SK-N-SH (cell line): ENCODE data around the gene ZNF17. TPM values are rescaled to one million over a fixed set of nuclear protein-coding genes. Genes with fewer than 3 reads are reported as not detected.

Source experiments
- CTCF ChIA-PET: fragments of 300-600, 350-600 bp; formaldehyde crosslinking; extraction: SDS; loops from one replicate; lab custom pipeline; 2021; lab: Yijun Ruan, JAX
- POLR2A ChIA-PET: fragments of 350-600 bp; sonication (Branson Sonifier 250); formaldehyde crosslinking; extraction: SDS; loops from one replicate; lab custom pipeline; 2020; ENCODE audit warnings: antibody characterized with exemption, inconsistent platforms; lab: Yijun Ruan, JAX
- DNase-seq: peaks from one replicate; pipeline ENCODE4 v3.0.0; 2012
- H2AFZ ChIP-seq: fragments of 200-600 bp; sonication (generic); 2 replicates; pipeline ENCODE4 v1.8.1; 2016; ENCODE audit warnings: antibody characterized with exemption, mild to moderate bottlenecking, low read depth
- H3F3A ChIP-seq: fragments of 200-600 bp; sonication (generic); replicated peaks from 2 replicates; pipeline ENCODE3; 2016; ENCODE audit warnings: antibody characterized with exemption, mild to moderate bottlenecking; ENCODE audit not compliant: insufficient read depth
- H3K27ac ChIP-seq, 2 experiments: fragments of 200-500 bp in 1 of 2; fragments of 200-600 bp in 1 of 2; sonication (Bioruptor generic) in 1 of 2; sonication (generic), shearing (Covaris generic) in 1 of 2; 2 replicates each; pipeline versions ENCODE4 v1.5.1 to v1.6.1; 2014 to 2016; ENCODE audit warnings: low read depth in 2 of 2, inconsistent platforms in 1 of 2, low read length in 1 of 2, mild to moderate bottlenecking in 1 of 2, mixed read lengths in 1 of 2
- H3K27me3 ChIP-seq: fragments of 200-600 bp; sonication (generic), shearing (Covaris generic); 2 replicates; pipeline ENCODE4 v1.6.1; 2016; ENCODE audit warnings: mixed run types; ENCODE audit not compliant: insufficient read depth
- H3K36me3 ChIP-seq, 2 experiments: fragments of 200-500 bp in 1 of 2; fragments of 200-600 bp in 1 of 2; sonication (Bioruptor generic) in 1 of 2; sonication (generic) in 1 of 2; replicated peaks in 1 of 2; 2 replicates each; pipeline versions ENCODE3 to v1.5.1; 2014 to 2016; ENCODE audit warnings: low read length in 1 of 2, mild to moderate bottlenecking in 1 of 2; ENCODE audit not compliant: insufficient read depth in 2 of 2, control insufficient read depth in 1 of 2
- H3K4me1 ChIP-seq, 2 experiments: fragments of 200-500 bp in 1 of 2; fragments of 200-600 bp in 1 of 2; sonication (Bioruptor generic) in 1 of 2; sonication (generic), shearing (Covaris generic) in 1 of 2; 2 replicates each; pipeline versions ENCODE4 v1.5.1 to v1.6.1; 2014 to 2016; ENCODE audit warnings: low read depth in 1 of 2, low read length in 1 of 2, mixed run types in 1 of 2; ENCODE audit not compliant: insufficient read depth in 2 of 2, control insufficient read depth in 1 of 2
- H3K4me2 ChIP-seq: fragments of 200-600 bp; sonication (generic), shearing (Covaris generic); 2 replicates; pipeline ENCODE4 v1.6.1; 2017; ENCODE audit warnings: mixed run types
- H3K4me3 ChIP-seq, 2 experiments: fragments of 200-500 bp in 1 of 2; fragments of 200-600 bp in 1 of 2; sonication (Bioruptor generic) in 1 of 2; sonication (generic), shearing (Covaris generic) in 1 of 2; 2 replicates each; pipeline versions ENCODE4 v1.5.1 to v1.8.1; 2014 to 2016; ENCODE audit warnings: low read depth in 2 of 2, inconsistent platforms in 1 of 2, low read length in 1 of 2, mild to moderate bottlenecking in 1 of 2, mixed read lengths in 1 of 2, moderate library complexity in 1 of 2
- H3K79me2 ChIP-seq: fragments of 200-600 bp; sonication (generic); 2 replicates; pipeline ENCODE4 v1.8.1; 2017; ENCODE audit warnings: mild to moderate bottlenecking; ENCODE audit not compliant: insufficient read depth
- H3K9ac ChIP-seq: fragments of 200-600 bp; sonication (generic); 2 replicates; pipeline ENCODE4 v1.6.1; 2017; ENCODE audit warnings: mixed run types
- H3K9me2 ChIP-seq: fragments of 200-600 bp; sonication (generic); 2 replicates; pipeline ENCODE4 v1.6.1; 2017; ENCODE audit warnings: mixed run types
- H3K9me3 ChIP-seq: fragments of 200-600 bp; sonication (generic); 2 replicates; pipeline ENCODE4 v1.6.1; 2017; ENCODE audit warnings: mixed run types, mild to moderate bottlenecking, moderate library complexity
- H4K20me1 ChIP-seq: fragments of 200-600 bp; sonication (generic); 2 replicates; pipeline ENCODE4 v1.6.1; 2017; ENCODE audit warnings: mild to moderate bottlenecking, mixed run types; ENCODE audit not compliant: insufficient read depth
- CHD2 ChIP-seq: fragments of 150-350 bp; IDR thresholded peaks from 2 replicates; pipeline ENCODE4 v1.6.1; 2018; ENCODE audit warnings: low read length; ENCODE audit not compliant: partially characterized antibody
- ELF1 ChIP-seq: IDR thresholded peaks from 2 replicates; pipeline ENCODE4 v1.4.0; 2012
- EP300 ChIP-seq, 2 experiments: IDR thresholded peaks; 2 replicates each; pipeline versions ENCODE4 v1.4.0 to v1.6.1; 2012; ENCODE audit warnings: borderline replicate concordance in 1 of 2, low read depth in 1 of 2, low read length in 1 of 2
- EZH2phosphoT487 ChIP-seq: fragments of 200-600 bp; sonication (generic); IDR thresholded peaks from 2 replicates; pipeline ENCODE4 v1.6.1; 2017; ENCODE audit warnings: low read depth, mixed run types, mild to moderate bottlenecking, antibody characterized with exemption, moderate library complexity, borderline replicate concordance
- FOSL2 ChIP-seq: IDR thresholded peaks from 2 replicates; pipeline ENCODE4 v1.4.0; 2012; ENCODE audit warnings: low read depth, mild to moderate bottlenecking, moderate library complexity, borderline replicate concordance
- FOXM1 ChIP-seq: IDR thresholded peaks from 2 replicates; pipeline ENCODE4 v1.4.0; 2012; ENCODE audit warnings: low read depth, mild to moderate bottlenecking
- GABPA ChIP-seq: IDR thresholded peaks from 2 replicates; pipeline ENCODE4 v1.4.0; 2012; ENCODE audit warnings: low read depth, mild to moderate bottlenecking
- GATA2 ChIP-seq: sonication (generic); formaldehyde crosslinking; IDR thresholded peaks from 2 replicates; pipeline ENCODE4 v1.5.0; 2020; ENCODE audit warnings: mild to moderate bottlenecking, missing genetic modification reagents
- JUND ChIP-seq: IDR thresholded peaks from 2 replicates; pipeline ENCODE4 v1.4.0; 2012
- MAX ChIP-seq: IDR thresholded peaks from 2 replicates; pipeline ENCODE4 v1.4.0; 2012; ENCODE audit warnings: low read depth
- MEF2A ChIP-seq: IDR thresholded peaks from 2 replicates; pipeline ENCODE4 v1.4.0; 2012; ENCODE audit warnings: low read depth, borderline replicate concordance
- MXI1 ChIP-seq: IDR thresholded peaks from 2 replicates; pipeline ENCODE4 v1.6.1; 2012; ENCODE audit warnings: mild to moderate bottlenecking, low read depth, low read length, improper control_type of control experiment
- NFIC ChIP-seq: IDR thresholded peaks from 2 replicates; pipeline ENCODE4 v1.4.0; 2012; ENCODE audit warnings: borderline replicate concordance
- NRF1 ChIP-seq: IDR thresholded peaks from 2 replicates; pipeline ENCODE4 v1.6.1; 2012; ENCODE audit warnings: low read depth, mild to moderate bottlenecking, low read length
- POLR2AphosphoS5 ChIP-seq: IDR thresholded peaks from 2 replicates; pipeline ENCODE4 v1.6.1; 2012; ENCODE audit warnings: low read depth, low read length
- RAD21 ChIP-seq: IDR thresholded peaks from 2 replicates; pipeline ENCODE4 v1.6.1; 2012; ENCODE audit warnings: mild to moderate bottlenecking, low read length
- RCOR1 ChIP-seq: fragments of 150-350 bp; IDR thresholded peaks from 2 replicates; pipeline ENCODE4 v1.6.1; 2017; ENCODE audit warnings: antibody characterized with exemption, low read length
- RFX5 ChIP-seq: IDR thresholded peaks from 2 replicates; pipeline ENCODE4 v1.6.1; 2012; ENCODE audit warnings: mild to moderate bottlenecking, improper control_type of control experiment, low read length
- SMC3 ChIP-seq: IDR thresholded peaks from 2 replicates; pipeline ENCODE4 v1.6.1; 2012; ENCODE audit warnings: low read depth, low read length, improper control_type of control experiment
- TAF1 ChIP-seq: IDR thresholded peaks from 2 replicates; pipeline ENCODE4 v1.6.1; 2012; ENCODE audit warnings: low read depth, mild to moderate bottlenecking, low read length, moderate library complexity, borderline replicate concordance
- TEAD4 ChIP-seq: IDR thresholded peaks from 2 replicates; pipeline ENCODE4 v1.4.0; 2012; ENCODE audit warnings: mild to moderate bottlenecking, borderline replicate concordance; ENCODE audit not compliant: insufficient read depth
- USF2 ChIP-seq: fragments of 150-350 bp; IDR thresholded peaks from 2 replicates; pipeline ENCODE4 v1.6.1; 2017; ENCODE audit warnings: antibody characterized with exemption, low read length, low read depth, borderline replicate concordance
- YY1 ChIP-seq: IDR thresholded peaks from 2 replicates; pipeline ENCODE4 v1.4.0; 2012; ENCODE audit warnings: low read depth, mild to moderate bottlenecking
- ZBTB33 ChIP-seq: IDR thresholded peaks from 2 replicates; pipeline ENCODE4 v1.4.0; 2012; ENCODE audit warnings: low read depth, borderline replicate concordance
- WGBS: methylation state at CpG from one replicate; pipeline ENCODE4 v1.1.6; 2017; ENCODE audit warnings: low lambda C conversion rate; 5-methylcytosine and 5-hydroxymethylcytosine counted together
- polyA plus RNA-seq, 3 experiments: library from polyadenylated mRNA; depleted of rRNA; stranded (reverse); fragments of >200 nt; gene quantifications; 2 replicates each; pipeline ENCODE4 v1.2.3, GENCODE V29; 2012
- TF ChIP-seq, protein P1 (sequence below): IDR thresholded peaks from 2 replicates; pipeline ENCODE4; 2012
- TF ChIP-seq, protein P2 (sequence below): fragments of 150-350 bp; IDR thresholded peaks from 2 replicates; pipeline ENCODE4 v1.6.1; 2016; ENCODE audit warnings: mild to moderate bottlenecking, low read depth, low read length
- TF ChIP-seq, protein P3 (sequence below): IDR thresholded peaks from 2 replicates; pipeline ENCODE4 v1.4.0; 2012; ENCODE audit warnings: low read depth, borderline replicate concordance

ZNF17 gene
- polyA plus RNA-seq, 1 of the 3 experiments (the other 2 are of a cell fraction), result 3.9 TPM

DNA sequence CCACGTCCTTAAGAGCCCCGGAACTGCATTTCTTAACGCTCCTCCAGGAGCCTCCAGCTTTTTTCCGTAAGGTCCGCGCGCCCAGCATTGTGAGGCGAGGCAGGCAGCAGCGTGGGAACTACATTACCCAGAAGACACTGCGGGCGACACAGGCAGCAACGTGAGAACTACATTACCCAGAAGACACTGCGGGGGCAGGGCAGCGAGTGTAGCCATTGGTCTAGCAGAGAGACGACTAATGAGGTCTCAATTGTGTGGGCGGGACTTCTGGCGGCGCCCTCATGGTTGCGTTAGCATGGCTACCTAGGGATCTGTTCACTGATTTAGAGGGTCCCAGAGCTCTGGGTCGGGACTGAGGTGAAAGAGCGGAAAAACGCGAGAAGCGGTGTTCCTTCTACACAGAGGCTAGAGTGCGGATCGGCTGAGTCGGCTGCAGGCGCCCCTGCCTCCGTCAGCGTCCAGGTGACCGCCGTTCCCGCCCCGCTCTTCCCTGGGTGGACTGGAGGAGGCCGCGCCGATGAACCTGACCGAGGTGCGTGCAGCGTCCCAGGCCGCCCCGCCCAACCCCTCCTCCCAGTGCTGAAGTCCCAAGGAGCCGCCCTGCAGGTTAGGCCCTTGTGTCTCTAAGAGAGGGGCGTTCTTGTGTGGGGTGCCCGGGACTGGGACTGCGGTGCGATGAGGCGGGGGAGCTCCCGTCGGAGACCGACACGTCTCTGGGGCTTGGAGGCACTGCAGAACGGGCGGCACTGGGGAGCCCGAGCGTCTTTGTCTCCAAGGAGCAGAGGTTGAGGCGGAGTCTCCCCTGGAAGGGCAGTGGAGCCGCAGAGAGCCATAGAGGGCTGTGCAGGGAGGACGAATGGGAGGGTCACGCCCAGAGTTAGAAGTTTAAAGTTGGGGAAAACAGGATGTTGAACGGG is 24.4 kb downstream of the ZNF17 start, which contains the start of gene ZNF749:
Gene ZNF749 (plus strand): TSS at position 264 of the 917 bp plus-strand sequence. CDS start 254 bp downstream, at position 518.
- ChIA-PET POLR2A (interaction anchor here (0.6 to 1.1 kb wide), 4 partner anchors 9 to 490 kb away, joined by 3 to 4 read pairs (median 4); partner anchors contain the start of genes TRAPPC2B, ZNF304 and ZNF547), CTCF (interaction anchor here (0.5 to 1.6 kb wide), 4 partner anchors 28 to 879 kb away, joined by 3 to 4 read pairs (median 3); no protein-coding TSS in a partner anchor)
- under 1% methylated on average over 51 of the region's 61 CpGs for WGBS
- no peak for TF ChIP-seq MEF2A
- peak; percentile 56; the same call in 1 of the 2 replicates for TF ChIP-seq TAF1
- TF ChIP-seq RAD21, result no peak
- TF ChIP-seq RFX5, result 0 out of 2 replicates have a peak, but pooled peaks have one; percentile 9
- no peak for TF ChIP-seq ZBTB33
- TF ChIP-seq YY1, result peak; percentile 71; the same call in 1 of the 2 replicates
- no peak for TF ChIP-seq EZH2phosphoT487
- TF ChIP-seq TEAD4, result no peak
- no peak for TF ChIP-seq FOXM1
- peak; percentile 80 for TF ChIP-seq GABPA
- peak; percentile 54 for TF ChIP-seq ELF1
- no peak for TF ChIP-seq JUND
- no peak for TF ChIP-seq FOSL2
- no peak for TF ChIP-seq GATA2
- no peak for TF ChIP-seq SMC3
- no peak for TF ChIP-seq USF2
- peak; percentile 94 for TF ChIP-seq CHD2
- peak; percentile 95 for TF ChIP-seq MXI1
- peak; percentile 68; the same call in 1 of the 2 replicates for TF ChIP-seq MAX
- TF ChIP-seq, protein P1, sequence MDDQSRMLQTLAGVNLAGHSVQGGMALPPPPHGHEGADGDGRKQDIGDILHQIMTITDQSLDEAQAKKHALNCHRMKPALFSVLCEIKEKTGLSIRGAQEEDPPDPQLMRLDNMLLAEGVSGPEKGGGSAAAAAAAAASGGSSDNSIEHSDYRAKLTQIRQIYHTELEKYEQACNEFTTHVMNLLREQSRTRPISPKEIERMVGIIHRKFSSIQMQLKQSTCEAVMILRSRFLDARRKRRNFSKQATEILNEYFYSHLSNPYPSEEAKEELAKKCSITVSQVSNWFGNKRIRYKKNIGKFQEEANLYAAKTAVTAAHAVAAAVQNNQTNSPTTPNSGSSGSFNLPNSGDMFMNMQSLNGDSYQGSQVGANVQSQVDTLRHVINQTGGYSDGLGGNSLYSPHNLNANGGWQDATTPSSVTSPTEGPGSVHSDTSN, result peak; percentile 78
- TF ChIP-seq, protein P2, sequence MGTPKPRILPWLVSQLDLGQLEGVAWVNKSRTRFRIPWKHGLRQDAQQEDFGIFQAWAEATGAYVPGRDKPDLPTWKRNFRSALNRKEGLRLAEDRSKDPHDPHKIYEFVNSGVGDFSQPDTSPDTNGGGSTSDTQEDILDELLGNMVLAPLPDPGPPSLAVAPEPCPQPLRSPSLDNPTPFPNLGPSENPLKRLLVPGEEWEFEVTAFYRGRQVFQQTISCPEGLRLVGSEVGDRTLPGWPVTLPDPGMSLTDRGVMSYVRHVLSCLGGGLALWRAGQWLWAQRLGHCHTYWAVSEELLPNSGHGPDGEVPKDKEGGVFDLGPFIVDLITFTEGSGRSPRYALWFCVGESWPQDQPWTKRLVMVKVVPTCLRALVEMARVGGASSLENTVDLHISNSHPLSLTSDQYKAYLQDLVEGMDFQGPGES, result no peak
- peak; percentile 77 for TF ChIP-seq POLR2AphosphoS5
- no peak for TF ChIP-seq NFIC
- no peak for TF ChIP-seq RCOR1
- TF ChIP-seq NRF1, result no peak
- no peak; a peak in 1 of 4 replicates for TF ChIP-seq EP300 (IDR thresholded peaks at IDR 0.05; ENCODE audit: borderline replicate concordance in 1 of 2, low read depth in 1 of 2, low read length in 1 of 2)
- TF ChIP-seq, protein P3, sequence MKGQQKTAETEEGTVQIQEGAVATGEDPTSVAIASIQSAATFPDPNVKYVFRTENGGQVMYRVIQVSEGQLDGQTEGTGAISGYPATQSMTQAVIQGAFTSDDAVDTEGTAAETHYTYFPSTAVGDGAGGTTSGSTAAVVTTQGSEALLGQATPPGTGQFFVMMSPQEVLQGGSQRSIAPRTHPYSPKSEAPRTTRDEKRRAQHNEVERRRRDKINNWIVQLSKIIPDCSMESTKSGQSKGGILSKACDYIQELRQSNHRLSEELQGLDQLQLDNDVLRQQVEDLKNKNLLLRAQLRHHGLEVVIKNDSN, result no peak

More for the DNA sequence above, 24.4 kb downstream of the ZNF17 start, which contains the start of gene ZNF749:
- Histone ChIP-seq H2AFZ (peak within 1 kb of the TSS; percentile 90), H3K9ac (peak within 1 kb of the TSS; percentile 83), H3K9me3 (no peaks in the 10 kb centered on the region), H3K4me1 (peaks cover 7 to 8% of the 10 kb centered on the region in 2 experiments; a peak in 3 of 4 replicates), H3K27ac (peak within 1 kb of the TSS; percentile 53 to 81), H3F3A (no peaks in the 10 kb centered on the region), H3K36me3 (peaks cover 0 to 6% of the 10 kb centered on the region in 2 experiments), H4K20me1 (no peaks in the 10 kb centered on the region), H3K27me3 (no peaks in the 10 kb centered on the region), H3K79me2 (peaks cover 51% of the 10 kb centered on the region), H3K4me2 (peak within 1 kb of the TSS; percentile 98), H3K4me3 (peak within 1 kb of the TSS; percentile 77 to 93), H3K9me2 (no peaks in the 10 kb centered on the region)
- peak; percentile 94 for DNase-seq
